Endothelial cell of umbilical vein (primary cell): Measurements from ENCODE around the gene STH. TPM values are rescaled to one million over a fixed set of nuclear protein-coding genes. Genes with fewer than 3 reads are reported as not detected.

Experiments used
- BruUV-seq: library from RNA; stranded (reverse); fragments of 400-500 nt; replicated peaks from 2 replicates; lab custom pipeline; 2021; lab: Mats Ljungman, UMichigan
- CTCF ChIA-PET: fragments of 300-600, 350-600 bp; sonication (Branson Sonifier 250); formaldehyde crosslinking; loops from one replicate; lab custom pipeline; 2021; ENCODE audit warnings: antibody characterized with exemption, inconsistent platforms; lab: Charles Lee
- POLR2A ChIA-PET: fragments of 300-600, 350-600 bp; sonication (Branson Sonifier 250); formaldehyde crosslinking; loops from one replicate; lab custom pipeline; 2021; ENCODE audit warnings: antibody characterized with exemption, inconsistent platforms; lab: Charles Lee
- DNase-seq: peaks from one replicate; pipeline ENCODE4 v3.0.0-alpha.2; 2011; ENCODE audit warnings: low read depth, low spot score
- FAIRE-seq: peaks from 2 replicates; lab custom pipeline; 2011; peaks lifted over from hg19 to GRCh38; lab: Jason Lieb, UNC
- H2AFZ ChIP-seq: 2 replicates; pipeline ENCODE4 v1.6.0; 2012; ENCODE audit warnings: low read depth, low read length, control low read depth, inconsistent platforms
- H3K27ac ChIP-seq: 2 replicates; pipeline ENCODE4 v1.5.1; 2011; ENCODE audit warnings: low read depth, mild to moderate bottlenecking, control low read depth, low read length, moderate library complexity; ENCODE audit not compliant: insufficient read depth
- H3K27me3 ChIP-seq, 2 experiments: 2 replicates each; pipeline versions ENCODE4 v1.6.0 to v1.6.1; 2011; ENCODE audit warnings: low read length in 2 of 2, mixed read lengths in 1 of 2; ENCODE audit not compliant: control insufficient read depth in 2 of 2, insufficient read depth in 2 of 2
- H3K36me3 ChIP-seq, 2 experiments: 2 replicates in 1 of 2; 3 replicates in 1 of 2; pipeline ENCODE4 v1.5.1; 2011; ENCODE audit warnings: low read length in 2 of 2, mild to moderate bottlenecking in 1 of 2, moderate library complexity in 1 of 2; ENCODE audit not compliant: control insufficient read depth in 2 of 2, insufficient read depth in 2 of 2; ENCODE audit errors: extremely low read depth in 1 of 2
- H3K4me1 ChIP-seq: 3 replicates; pipeline ENCODE4 v1.5.1; 2011; ENCODE audit warnings: mild to moderate bottlenecking, low read length; ENCODE audit not compliant: control insufficient read depth, insufficient read depth; ENCODE audit errors: extremely low read depth
- H3K4me2 ChIP-seq: 2 replicates; pipeline ENCODE4 v1.6.1; 2011; ENCODE audit warnings: low read length, control low read depth, mixed read lengths; ENCODE audit not compliant: insufficient read depth
- H3K4me3 ChIP-seq, 3 experiments: fragments of 200-600 bp in 1 of 3; sonication (generic), shearing (Covaris generic) in 1 of 3; replicated peaks in 1 of 3; 2 replicates each; pipeline ENCODE4 v1.5.1; 2011 to 2016; ENCODE audit warnings: control low read depth in 3 of 3, low read length in 3 of 3, mild to moderate bottlenecking in 2 of 3, inconsistent platforms in 1 of 3, low read depth in 1 of 3, moderate library complexity in 1 of 3; ENCODE audit not compliant: insufficient read depth in 1 of 3
- H3K79me2 ChIP-seq: 2 replicates; pipeline ENCODE4 v1.6.0; 2012; ENCODE audit warnings: low read length, inconsistent platforms; ENCODE audit not compliant: control insufficient read depth, insufficient read depth
- H3K9ac ChIP-seq: replicated peaks from 2 replicates; pipeline ENCODE3; 2011; ENCODE audit warnings: low read length, control low read depth; ENCODE audit not compliant: insufficient read depth; ENCODE audit errors: extremely low read depth
- H3K9me1 ChIP-seq: replicated peaks from 3 replicates; pipeline ENCODE4 v1.6.0; 2011; ENCODE audit warnings: mild to moderate bottlenecking, low read length; ENCODE audit not compliant: control insufficient read depth, insufficient read depth; ENCODE audit errors: extremely low read depth
- H3K9me3 ChIP-seq: replicated peaks from 2 replicates; pipeline ENCODE4 v1.5.1; 2012; ENCODE audit warnings: low read length, inconsistent platforms; ENCODE audit not compliant: control insufficient read depth, insufficient read depth
- H4K20me1 ChIP-seq: replicated peaks from 2 replicates; pipeline ENCODE3; 2011; ENCODE audit warnings: mild to moderate bottlenecking, low read length; ENCODE audit not compliant: control insufficient read depth, insufficient read depth; ENCODE audit errors: extremely low read depth
- EZH2 ChIP-seq: IDR thresholded peaks from 2 replicates; pipeline ENCODE4 v1.6.1; 2012; ENCODE audit warnings: borderline replicate concordance, low read depth, mild to moderate bottlenecking, moderate library complexity, low read length, inconsistent platforms; ENCODE audit not compliant: severe bottlenecking
- FOS ChIP-seq: IDR thresholded peaks from 2 replicates; pipeline ENCODE4 v1.6.1; 2011; ENCODE audit warnings: mild to moderate bottlenecking, low read length, moderate library complexity, borderline replicate concordance; ENCODE audit not compliant: insufficient read depth
- GATA2 ChIP-seq: IDR thresholded peaks from 2 replicates; pipeline ENCODE4 v1.7.0; 2011; ENCODE audit warnings: low read depth, mild to moderate bottlenecking, moderate library complexity, mixed read lengths, low read length; ENCODE audit not compliant: insufficient read length, insufficient read depth
- JUN ChIP-seq: IDR thresholded peaks from 2 replicates; pipeline ENCODE4 v1.6.1; 2011; ENCODE audit warnings: borderline replicate concordance, low read depth; ENCODE audit not compliant: insufficient read length, insufficient read depth
- MYC ChIP-seq: IDR thresholded peaks from one replicate; pipeline ENCODE4 v1.6.1; 2011; ENCODE audit warnings: mild to moderate bottlenecking, low read depth, low read length
- POLR2A ChIP-seq: IDR thresholded peaks from 2 replicates; pipeline ENCODE4 v1.6.1; 2012; ENCODE audit warnings: low read depth, mild to moderate bottlenecking, control low read depth, low read length
- POLR2AphosphoS5 ChIP-seq: IDR thresholded peaks from 2 replicates; pipeline ENCODE4 v1.6.1; 2012; ENCODE audit warnings: low read depth, mild to moderate bottlenecking, control low read depth, low read length, moderate library complexity; ENCODE audit not compliant: insufficient read depth
- dilution Hi-C: fragments of 300-500 bp; cut with MboI; formaldehyde crosslinking; loops from one replicate; pipeline ENCODE4 v1.15.0; 2019; ENCODE audit warnings: low sequenced_read_pairs; ENCODE audit not compliant: extremely low pct_ligation_motif_present
- intact Hi-C: fragments of 100-400 bp; cut with micrococcal nuclease; formaldehyde crosslinking; loops from one replicate; pipeline ENCODE4 v1.10.0; 2022
- polyA plus RNA-seq, 4 experiments: library from polyadenylated mRNA; depleted of rRNA in 3 of 4; stranded (reverse) in 3 of 4; unstranded in 1 of 4; fragments of >200 nt; gene quantifications; 2 replicates each; pipeline versions ENCODE4 v1.2.1 to v1.2.3, GENCODE V29; 2011 to 2012; ENCODE audit warnings: missing spikeins in 1 of 4
- total RNA-seq: library from RNA; stranded (reverse); gene quantifications from 2 replicates; pipeline ENCODE4 v1.2.3, GENCODE V29; 2021
- TF ChIP-seq, protein P1 (sequence below), 2 donors: IDR thresholded peaks; 1 replicate in 1 of 2; 2 replicates in 1 of 2; pipeline ENCODE4 v1.5.1; 2011; ENCODE audit warnings: low read length in 2 of 2, mild to moderate bottlenecking in 2 of 2, moderate library complexity in 2 of 2, control low read depth in 1 of 2, inconsistent platforms in 1 of 2, low read depth in 1 of 2; ENCODE audit not compliant: insufficient read depth in 1 of 2; ENCODE audit errors: extremely low read depth in 1 of 2
- TF ChIP-seq, protein P2 (sequence below): IDR thresholded peaks from 2 replicates; pipeline ENCODE4 v1.6.1; 2011; ENCODE audit not compliant: insufficient read depth, insufficient read length

Gene STH
- total and polyA plus RNA-seq, 2 donors (not counting 3 experiments of a cell fraction or from before 2014, with no cell fraction given) = not detected

DNA sequence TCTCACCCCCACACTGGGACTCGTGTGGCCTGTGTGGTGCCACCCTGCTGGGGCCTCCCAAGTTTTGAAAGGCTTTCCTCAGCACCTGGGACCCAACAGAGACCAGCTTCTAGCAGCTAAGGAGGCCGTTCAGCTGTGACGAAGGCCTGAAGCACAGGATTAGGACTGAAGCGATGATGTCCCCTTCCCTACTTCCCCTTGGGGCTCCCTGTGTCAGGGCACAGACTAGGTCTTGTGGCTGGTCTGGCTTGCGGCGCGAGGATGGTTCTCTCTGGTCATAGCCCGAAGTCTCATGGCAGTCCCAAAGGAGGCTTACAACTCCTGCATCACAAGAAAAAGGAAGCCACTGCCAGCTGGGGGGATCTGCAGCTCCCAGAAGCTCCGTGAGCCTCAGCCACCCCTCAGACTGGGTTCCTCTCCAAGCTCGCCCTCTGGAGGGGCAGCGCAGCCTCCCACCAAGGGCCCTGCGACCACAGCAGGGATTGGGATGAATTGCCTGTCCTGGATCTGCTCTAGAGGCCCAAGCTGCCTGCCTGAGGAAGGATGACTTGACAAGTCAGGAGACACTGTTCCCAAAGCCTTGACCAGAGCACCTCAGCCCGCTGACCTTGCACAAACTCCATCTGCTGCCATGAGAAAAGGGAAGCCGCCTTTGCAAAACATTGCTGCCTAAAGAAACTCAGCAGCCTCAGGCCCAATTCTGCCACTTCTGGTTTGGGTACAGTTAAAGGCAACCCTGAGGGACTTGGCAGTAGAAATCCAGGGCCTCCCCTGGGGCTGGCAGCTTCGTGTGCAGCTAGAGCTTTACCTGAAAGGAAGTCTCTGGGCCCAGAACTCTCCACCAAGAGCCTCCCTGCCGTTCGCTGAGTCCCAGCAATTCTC lies 27.4 kb downstream of the STH start:
- dilution Hi-C loops = no loop called here

More for the DNA sequence above, 27.4 kb downstream of the STH start:
- intact Hi-C loops = no loop called here
- H3K36me3 ChIP-seq = peaks cover 8 to 22% of the 10 kb centered on the region in 2 experiments
- ChIA-PET POLR2A (no interaction called here), CTCF (interaction anchor here (0.7 to 1.6 kb wide), 4 partner anchors 9 to 166 kb away, joined by 3 to 5 read pairs (median 4); partner anchors contain the start of gene KANSL1)
- no peaks in the 10 kb centered on the region for H3K9me3 ChIP-seq
- no TSS peak for BruUV-seq
- FAIRE-seq = no peak
- no peak overlapping the region for H3K9ac ChIP-seq
- no peak overlapping the region for H2AFZ ChIP-seq
- no peaks in the 10 kb centered on the region for H3K79me2 ChIP-seq
- no peaks in the 10 kb centered on the region for H4K20me1 ChIP-seq
- TF ChIP-seq FOS = no peak
- TF ChIP-seq, protein P1, sequence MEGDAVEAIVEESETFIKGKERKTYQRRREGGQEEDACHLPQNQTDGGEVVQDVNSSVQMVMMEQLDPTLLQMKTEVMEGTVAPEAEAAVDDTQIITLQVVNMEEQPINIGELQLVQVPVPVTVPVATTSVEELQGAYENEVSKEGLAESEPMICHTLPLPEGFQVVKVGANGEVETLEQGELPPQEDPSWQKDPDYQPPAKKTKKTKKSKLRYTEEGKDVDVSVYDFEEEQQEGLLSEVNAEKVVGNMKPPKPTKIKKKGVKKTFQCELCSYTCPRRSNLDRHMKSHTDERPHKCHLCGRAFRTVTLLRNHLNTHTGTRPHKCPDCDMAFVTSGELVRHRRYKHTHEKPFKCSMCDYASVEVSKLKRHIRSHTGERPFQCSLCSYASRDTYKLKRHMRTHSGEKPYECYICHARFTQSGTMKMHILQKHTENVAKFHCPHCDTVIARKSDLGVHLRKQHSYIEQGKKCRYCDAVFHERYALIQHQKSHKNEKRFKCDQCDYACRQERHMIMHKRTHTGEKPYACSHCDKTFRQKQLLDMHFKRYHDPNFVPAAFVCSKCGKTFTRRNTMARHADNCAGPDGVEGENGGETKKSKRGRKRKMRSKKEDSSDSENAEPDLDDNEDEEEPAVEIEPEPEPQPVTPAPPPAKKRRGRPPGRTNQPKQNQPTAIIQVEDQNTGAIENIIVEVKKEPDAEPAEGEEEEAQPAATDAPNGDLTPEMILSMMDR (IDR thresholded peaks at IDR 0.05; ENCODE audit: extremely low read depth in 1 of 2, insufficient read depth in 1 of 2, low read depth in 1 of 2, low read length in 2 of 2) = no peak
- TF ChIP-seq MYC = no peak
- no peak for TF ChIP-seq POLR2AphosphoS5
- no peak for TF ChIP-seq POLR2A
- TF ChIP-seq GATA2 = no peak
- TF ChIP-seq EZH2 = no peak
- TF ChIP-seq, protein P2, sequence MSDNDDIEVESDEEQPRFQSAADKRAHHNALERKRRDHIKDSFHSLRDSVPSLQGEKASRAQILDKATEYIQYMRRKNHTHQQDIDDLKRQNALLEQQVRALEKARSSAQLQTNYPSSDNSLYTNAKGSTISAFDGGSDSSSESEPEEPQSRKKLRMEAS = no peak
- TF ChIP-seq JUN = no peak
- no peaks in the 10 kb centered on the region for H3K27me3 ChIP-seq
- no peaks in the 10 kb centered on the region for H3K4me1 ChIP-seq
- H3K27ac ChIP-seq = no peak overlapping the region
- no peak overlapping the region for H3K4me2 ChIP-seq
- H3K4me3 ChIP-seq = no peak overlapping the region
- H3K9me1 ChIP-seq = no peaks in the 10 kb centered on the region
- DNase-seq = no peak
